Fibroblast of the conjunctiva (primary cell): ENCODE data around the gene DYRK2.

Experiments used
- DNase-seq: peaks from one replicate; pipeline ENCODE4 v3.0.0-alpha.2; 2010; ENCODE audit warnings: low read depth

DYRK2 gene

GRCh38 chr12:67648521-67649260, at the start of gene DYRK2:
Gene DYRK2, plus strand, starts transcription at chr12:67648745. Its CDS starts 389 bp downstream, at chr12:67649134.
- DNase-seq, result peak; percentile 44

GRCh38 chr12:67599691-67600090, 48.9 kb upstream of the DYRK2 start:
- no peak for DNase-seq

GRCh38 chr12:67601126-67601525, 47.4 kb upstream of the DYRK2 start:
- no peak for DNase-seq

- DNase-seq, result no peak
Observed at GRCh38 chr12:67609226-67609870, 39.2 kb upstream of the DYRK2 start.

- no peak for DNase-seq
Observed at GRCh38 chr12:67613040-67613439, 35.5 kb upstream of the DYRK2 start.

GRCh38 chr12:67617629-67618028, 30.9 kb upstream of the DYRK2 start:
- no peak for DNase-seq

- DNase-seq, result no peak
Observed at GRCh38 chr12:67618303-67618702, 30.2 kb upstream of the DYRK2 start.

GRCh38 chr12:67621112-67621511, 27.4 kb upstream of the DYRK2 start:
- no peak for DNase-seq

- no peak for DNase-seq
Observed at GRCh38 chr12:67621926-67622325, 26.6 kb upstream of the DYRK2 start.

GRCh38 chr12:67623259-67623658, 25.3 kb upstream of the DYRK2 start:
- DNase-seq, result no peak

GRCh38 chr12:67624355-67624754, 24.2 kb upstream of the DYRK2 start:
- no peak for DNase-seq

- no peak for DNase-seq
Observed at GRCh38 chr12:67625004-67625403, 23.5 kb upstream of the DYRK2 start.

GRCh38 chr12:67626156-67626555, 22.4 kb upstream of the DYRK2 start:
- DNase-seq, result no peak

GRCh38 chr12:67630373-67631088, 18.0 kb upstream of the DYRK2 start:
- no peak for DNase-seq

GRCh38 chr12:67632005-67632404, 16.5 kb upstream of the DYRK2 start:
- DNase-seq, result no peak

GRCh38 chr12:67633024-67633610, 15.4 kb upstream of the DYRK2 start:
- DNase-seq, result no peak

GRCh38 chr12:67633708-67634107, 14.8 kb upstream of the DYRK2 start:
- no peak for DNase-seq

GRCh38 chr12:67634303-67634761, 14.2 kb upstream of the DYRK2 start:
- no peak for DNase-seq

GRCh38 chr12:67637718-67638117, 10.8 kb upstream of the DYRK2 start:
- no peak for DNase-seq

- DNase-seq, result no peak
Observed at GRCh38 chr12:67638694-67639093, 9.9 kb upstream of the DYRK2 start.

- no peak for DNase-seq
Observed at GRCh38 chr12:67640863-67641262, 7.7 kb upstream of the DYRK2 start.

- no peak for DNase-seq
Observed at GRCh38 chr12:67645126-67645525, 3.4 kb upstream of the DYRK2 start.

- peak; percentile 61 for DNase-seq
Observed at GRCh38 chr12:67645601-67646000, 2.9 kb upstream of the DYRK2 start.
